SK-N-SH (cell line): ENCODE data around the gene KLK15. TPM values are rescaled to one million over a fixed set of nuclear protein-coding genes. Genes with fewer than 3 reads are reported as not detected.

Experiments
- CTCF ChIA-PET: fragments of 300-600, 350-600 bp; formaldehyde crosslinking; extraction: SDS; loops from one replicate; lab custom pipeline; 2021; lab: Yijun Ruan, JAX
- POLR2A ChIA-PET: fragments of 350-600 bp; sonication (Branson Sonifier 250); formaldehyde crosslinking; extraction: SDS; loops from one replicate; lab custom pipeline; 2020; ENCODE audit warnings: antibody characterized with exemption, inconsistent platforms; lab: Yijun Ruan, JAX
- DNase-seq: peaks from one replicate; pipeline ENCODE4 v3.0.0; 2012
- H2AFZ ChIP-seq: fragments of 200-600 bp; sonication (generic); 2 replicates; pipeline ENCODE4 v1.8.1; 2016; ENCODE audit warnings: antibody characterized with exemption, mild to moderate bottlenecking, low read depth
- H3F3A ChIP-seq: fragments of 200-600 bp; sonication (generic); replicated peaks from 2 replicates; pipeline ENCODE3; 2016; ENCODE audit warnings: antibody characterized with exemption, mild to moderate bottlenecking; ENCODE audit not compliant: insufficient read depth
- H3K27ac ChIP-seq, 2 experiments: fragments of 200-500 bp in 1 of 2; fragments of 200-600 bp in 1 of 2; sonication (Bioruptor generic) in 1 of 2; sonication (generic), shearing (Covaris generic) in 1 of 2; 2 replicates each; pipeline versions ENCODE4 v1.5.1 to v1.6.1; 2014 to 2016; ENCODE audit warnings: low read depth in 2 of 2, inconsistent platforms in 1 of 2, low read length in 1 of 2, mild to moderate bottlenecking in 1 of 2, mixed read lengths in 1 of 2
- H3K27me3 ChIP-seq: fragments of 200-600 bp; sonication (generic), shearing (Covaris generic); 2 replicates; pipeline ENCODE4 v1.6.1; 2016; ENCODE audit warnings: mixed run types; ENCODE audit not compliant: insufficient read depth
- H3K36me3 ChIP-seq, 2 experiments: fragments of 200-500 bp in 1 of 2; fragments of 200-600 bp in 1 of 2; sonication (Bioruptor generic) in 1 of 2; sonication (generic) in 1 of 2; replicated peaks in 1 of 2; 2 replicates each; pipeline versions ENCODE3 to v1.5.1; 2014 to 2016; ENCODE audit warnings: low read length in 1 of 2, mild to moderate bottlenecking in 1 of 2; ENCODE audit not compliant: insufficient read depth in 2 of 2, control insufficient read depth in 1 of 2
- H3K4me1 ChIP-seq, 2 experiments: fragments of 200-500 bp in 1 of 2; fragments of 200-600 bp in 1 of 2; sonication (Bioruptor generic) in 1 of 2; sonication (generic), shearing (Covaris generic) in 1 of 2; 2 replicates each; pipeline versions ENCODE4 v1.5.1 to v1.6.1; 2014 to 2016; ENCODE audit warnings: low read depth in 1 of 2, low read length in 1 of 2, mixed run types in 1 of 2; ENCODE audit not compliant: insufficient read depth in 2 of 2, control insufficient read depth in 1 of 2
- H3K4me2 ChIP-seq: fragments of 200-600 bp; sonication (generic), shearing (Covaris generic); 2 replicates; pipeline ENCODE4 v1.6.1; 2017; ENCODE audit warnings: mixed run types
- H3K4me3 ChIP-seq, 2 experiments: fragments of 200-500 bp in 1 of 2; fragments of 200-600 bp in 1 of 2; sonication (Bioruptor generic) in 1 of 2; sonication (generic), shearing (Covaris generic) in 1 of 2; 2 replicates each; pipeline versions ENCODE4 v1.5.1 to v1.8.1; 2014 to 2016; ENCODE audit warnings: low read depth in 2 of 2, inconsistent platforms in 1 of 2, low read length in 1 of 2, mild to moderate bottlenecking in 1 of 2, mixed read lengths in 1 of 2, moderate library complexity in 1 of 2
- H3K79me2 ChIP-seq: fragments of 200-600 bp; sonication (generic); 2 replicates; pipeline ENCODE4 v1.8.1; 2017; ENCODE audit warnings: mild to moderate bottlenecking; ENCODE audit not compliant: insufficient read depth
- H3K9ac ChIP-seq: fragments of 200-600 bp; sonication (generic); 2 replicates; pipeline ENCODE4 v1.6.1; 2017; ENCODE audit warnings: mixed run types
- H3K9me2 ChIP-seq: fragments of 200-600 bp; sonication (generic); 2 replicates; pipeline ENCODE4 v1.6.1; 2017; ENCODE audit warnings: mixed run types
- H3K9me3 ChIP-seq: fragments of 200-600 bp; sonication (generic); 2 replicates; pipeline ENCODE4 v1.6.1; 2017; ENCODE audit warnings: mixed run types, mild to moderate bottlenecking, moderate library complexity
- H4K20me1 ChIP-seq: fragments of 200-600 bp; sonication (generic); 2 replicates; pipeline ENCODE4 v1.6.1; 2017; ENCODE audit warnings: mild to moderate bottlenecking, mixed run types; ENCODE audit not compliant: insufficient read depth
- CHD2 ChIP-seq: fragments of 150-350 bp; IDR thresholded peaks from 2 replicates; pipeline ENCODE4 v1.6.1; 2018; ENCODE audit warnings: low read length; ENCODE audit not compliant: partially characterized antibody
- CTCF ChIP-seq: fragments of 200-600 bp; sonication (generic); IDR thresholded peaks from 2 replicates; pipeline ENCODE4 v1.6.1; 2017; ENCODE audit warnings: antibody characterized with exemption, mild to moderate bottlenecking, moderate library complexity
- GABPA ChIP-seq: IDR thresholded peaks from 2 replicates; pipeline ENCODE4 v1.4.0; 2012; ENCODE audit warnings: low read depth, mild to moderate bottlenecking
- MEF2A ChIP-seq: IDR thresholded peaks from 2 replicates; pipeline ENCODE4 v1.4.0; 2012; ENCODE audit warnings: low read depth, borderline replicate concordance
- NRF1 ChIP-seq: IDR thresholded peaks from 2 replicates; pipeline ENCODE4 v1.6.1; 2012; ENCODE audit warnings: low read depth, mild to moderate bottlenecking, low read length
- POLR2AphosphoS5 ChIP-seq: IDR thresholded peaks from 2 replicates; pipeline ENCODE4 v1.6.1; 2012; ENCODE audit warnings: low read depth, low read length
- REST ChIP-seq: IDR thresholded peaks from 2 replicates; pipeline ENCODE4 v1.6.1; 2012; ENCODE audit warnings: mild to moderate bottlenecking, low read depth, low read length, moderate library complexity
- RXRA ChIP-seq: IDR thresholded peaks from 2 replicates; pipeline ENCODE4 v1.4.0; 2012; ENCODE audit warnings: low read depth, mild to moderate bottlenecking, borderline replicate concordance
- TCF12 ChIP-seq: IDR thresholded peaks from 2 replicates; pipeline ENCODE4 v1.4.0; 2012
- ZBTB33 ChIP-seq: IDR thresholded peaks from 2 replicates; pipeline ENCODE4 v1.4.0; 2012; ENCODE audit warnings: low read depth, borderline replicate concordance
- WGBS: methylation state at CpG from one replicate; pipeline ENCODE4 v1.1.6; 2017; ENCODE audit warnings: low lambda C conversion rate; 5-methylcytosine and 5-hydroxymethylcytosine counted together
- polyA plus RNA-seq, 3 experiments: library from polyadenylated mRNA; depleted of rRNA; stranded (reverse); fragments of >200 nt; gene quantifications; 2 replicates each; pipeline ENCODE4 v1.2.3, GENCODE V29; 2012

The KLK15 gene
- polyA plus RNA-seq, 1 of the 3 experiments (the other 2 are of a cell fraction) = not detected

DNA sequence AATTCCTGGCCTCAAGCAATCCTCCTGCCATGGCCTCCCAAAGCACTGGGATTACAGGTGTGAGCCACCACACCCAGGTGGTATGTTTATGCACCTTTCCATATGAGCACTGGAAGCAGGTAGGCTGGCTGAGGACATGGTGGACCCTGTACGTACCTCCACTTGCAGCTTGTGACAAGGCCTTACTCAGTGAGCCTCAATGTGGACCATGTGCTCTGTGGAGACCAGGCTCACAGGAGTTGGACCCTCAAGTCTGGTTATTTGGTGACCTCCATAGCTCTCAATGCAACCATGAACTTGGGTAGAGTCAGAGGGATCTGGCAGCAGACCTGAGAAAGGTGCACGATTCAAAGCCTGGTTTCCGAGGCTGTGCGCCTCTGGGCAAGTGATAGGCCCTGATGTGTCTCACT, 37.7 kb downstream of the KLK15 start:
- H3K9me2 ChIP-seq = no peaks in the 10 kb centered on the region
- peaks cover 9% of the 10 kb centered on the region; the same call in 1 of the 2 replicates for H3K79me2 ChIP-seq
- ChIA-PET POLR2A (interaction anchor here (0.7 to 1.5 kb wide), 2 partner anchors 9 kb away, joined by 3 to 8 read pairs; no protein-coding TSS in a partner anchor), CTCF (interaction anchor here (0.8 to 1.1 kb wide), 2 partner anchors 90 to 126 kb away, joined by 3 to 5 read pairs; no protein-coding TSS in a partner anchor)
- H3K4me1 ChIP-seq = no peaks in the 10 kb centered on the region; a peak in 1 of 4 replicates
- H3F3A ChIP-seq = peaks cover 4% of the 10 kb centered on the region
- H3K4me2 ChIP-seq = no peak overlapping the region
- H3K36me3 ChIP-seq = peaks cover under 1 to 28% of the 10 kb centered on the region in 2 experiments
- H3K27ac ChIP-seq = no peak overlapping the region
- 79% methylated on average over 2 of the region's 4 CpGs for WGBS
- H3K9ac ChIP-seq = no peak overlapping the region
- H3K27me3 ChIP-seq = no peaks in the 10 kb centered on the region
- peaks cover 48% of the 10 kb centered on the region for H4K20me1 ChIP-seq
- H3K9me3 ChIP-seq = no peaks in the 10 kb centered on the region
- TF ChIP-seq CHD2 (no peak), REST (no peak), GABPA (no peak), NRF1 (no peak), MEF2A (no peak), TCF12 (no peak)
- TF ChIP-seq, all 33 proteins: peak for 0
- DNase-seq = no peak
- Histone ChIP-seq H2AFZ (no peak overlapping the region), H3K4me3 (no peak overlapping the region)

DNA sequence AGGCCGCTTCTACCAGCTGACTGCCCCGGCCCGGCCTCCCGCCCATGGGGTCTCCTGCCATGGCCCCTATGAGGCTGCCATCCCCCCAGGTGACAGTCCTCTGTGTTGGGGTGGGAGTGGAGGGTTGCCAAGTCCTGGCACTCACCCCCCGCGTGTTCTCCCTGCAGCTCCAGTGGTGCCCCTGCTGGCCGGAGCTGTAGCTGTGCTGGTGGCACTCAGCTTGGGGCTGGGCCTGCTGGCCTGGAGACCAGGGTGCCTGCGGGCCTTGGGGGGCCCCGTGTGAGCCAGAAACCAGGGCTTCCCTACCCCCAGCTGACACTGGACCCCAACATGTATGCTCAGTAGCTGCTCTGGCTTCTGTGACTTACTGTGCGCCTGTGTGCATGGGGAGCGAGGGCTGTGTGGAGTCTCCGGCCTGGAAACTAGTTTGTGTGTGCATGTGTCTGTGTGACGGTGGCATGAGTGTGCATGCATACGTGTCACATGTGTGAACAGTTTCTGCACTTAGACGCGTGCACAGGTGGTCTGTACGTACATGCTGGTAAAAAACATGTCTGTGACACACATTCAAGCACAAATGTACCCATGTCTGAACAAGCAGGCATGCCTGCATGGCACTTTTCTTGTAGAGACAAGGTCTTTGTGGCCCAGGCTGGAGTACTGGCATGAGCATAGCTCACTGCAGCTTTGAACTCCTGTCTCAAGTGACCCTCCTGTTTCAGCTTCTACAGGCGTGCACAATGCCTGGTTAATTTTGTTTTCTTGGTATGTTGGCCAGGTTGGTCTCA, 38.3 kb downstream of the KLK15 start:
- H3K4me2 ChIP-seq = no peak overlapping the region
- peaks cover 46% of the 10 kb centered on the region for H4K20me1 ChIP-seq
- H3K9ac ChIP-seq = no peak overlapping the region
- H3F3A ChIP-seq = peaks cover 4% of the 10 kb centered on the region
- no peaks in the 10 kb centered on the region for H3K9me2 ChIP-seq
- no peak overlapping the region for H3K27ac ChIP-seq
- ChIA-PET POLR2A (interaction anchor here (0.6 to 1.5 kb wide), 3 partner anchors 9 to 122 kb away, joined by 3 to 8 read pairs (median 5); no protein-coding TSS in a partner anchor), CTCF (interaction anchor here (0.8 to 3.8 kb wide), 4 partner anchors 12 to 127 kb away, joined by 3 to 27 read pairs (median 4); no protein-coding TSS in a partner anchor)
- 63% methylated on average over 14 of the region's 18 CpGs for WGBS
- no peaks in the 10 kb centered on the region for H3K27me3 ChIP-seq
- H3K4me1 ChIP-seq = no peaks in the 10 kb centered on the region; a peak in 1 of 4 replicates
- H3K36me3 ChIP-seq = peaks cover 0 to 26% of the 10 kb centered on the region in 2 experiments
- H3K4me3 ChIP-seq = no peak overlapping the region
- peaks cover 4% of the 10 kb centered on the region; the same call in 1 of the 2 replicates for H3K79me2 ChIP-seq
- H2AFZ ChIP-seq = no peak overlapping the region
- no peaks in the 10 kb centered on the region for H3K9me3 ChIP-seq
- peak; percentile 57 for DNase-seq
- TF ChIP-seq ZBTB33 = peak; percentile 9; the same call in 1 of the 2 replicates
- TF ChIP-seq CTCF = peak; percentile 23; the same call in 1 of the 2 replicates
- peak; percentile 3; the same call in 1 of the 2 replicates for TF ChIP-seq POLR2AphosphoS5
- TF ChIP-seq CHD2 = peak; percentile 2
- no peak for TF ChIP-seq RXRA
